SKM-1 treated with dmso at 0.1 percent for 144 hours (cell line): ENCODE results near the gene TSHZ2.

Source experiments
- DNase-seq: peaks from one replicate; lab custom pipeline; 2025; ENCODE audit not compliant: unreplicated experiment; lab: John Stamatoyannopoulos, UW

TSHZ2 gene

GRCh38 chr20:53190225-53190624, 218.1 kb downstream of the TSHZ2 start:
- no peak for DNase-seq

- DNase-seq, result no peak
Measured at GRCh38 chr20:53191957-53192356, 219.8 kb downstream of the TSHZ2 start.

- DNase-seq, result no peak
Measured at GRCh38 chr20:53194306-53195290, 222.4 kb downstream of the TSHZ2 start.

- no peak for DNase-seq
Measured at GRCh38 chr20:53195876-53196610, 223.9 kb downstream of the TSHZ2 start.

GRCh38 chr20:53201588-53201987, 229.4 kb downstream of the TSHZ2 start:
- DNase-seq, result no peak

GRCh38 chr20:53202777-53203176, 230.6 kb downstream of the TSHZ2 start:
- no peak for DNase-seq

- DNase-seq, result no peak
Measured at GRCh38 chr20:53205046-53205445, 232.9 kb downstream of the TSHZ2 start.

- peak; percentile 13 for DNase-seq
Measured at GRCh38 chr20:53208110-53208832, 236.1 kb downstream of the TSHZ2 start.

- no peak for DNase-seq
Measured at GRCh38 chr20:53210041-53210440, 237.9 kb downstream of the TSHZ2 start.

- DNase-seq, result no peak
Measured at GRCh38 chr20:53210931-53211330, 238.8 kb downstream of the TSHZ2 start.

GRCh38 chr20:53212018-53212417, 239.9 kb downstream of the TSHZ2 start:
- DNase-seq, result no peak

GRCh38 chr20:53214392-53214791, 242.2 kb downstream of the TSHZ2 start:
- DNase-seq, result no peak

GRCh38 chr20:53215166-53215565, 243.0 kb downstream of the TSHZ2 start:
- no peak for DNase-seq

GRCh38 chr20:53216478-53216855, 244.3 kb downstream of the TSHZ2 start:
- DNase-seq, result no peak

- DNase-seq, result peak; percentile 14
Measured at GRCh38 chr20:53216856-53217576, 244.9 kb downstream of the TSHZ2 start.

- DNase-seq, result no peak
Measured at GRCh38 chr20:53220482-53221307, 248.5 kb downstream of the TSHZ2 start.

GRCh38 chr20:53221731-53222130, 249.6 kb downstream of the TSHZ2 start:
- DNase-seq, result no peak

- DNase-seq, result no peak
Measured at GRCh38 chr20:53222416-53222815, 250.3 kb downstream of the TSHZ2 start.

GRCh38 chr20:53222932-53223331, 250.8 kb downstream of the TSHZ2 start:
- no peak for DNase-seq

GRCh38 chr20:53223626-53224172, 251.5 kb downstream of the TSHZ2 start:
- no peak for DNase-seq
